HFF-Myc (cell line): ENCODE measurements around the gene INPP5A.
"Not testable (repeated sequence)": the region's sequence is repeated elsewhere in the genome, so short reads cannot be mapped to it uniquely, and the experiment has no call there.

Source experiments
- DNase-seq: peaks from one replicate; pipeline ENCODE4 v3.0.0-alpha.2; 2011; ENCODE audit warnings: low read depth; ENCODE audit errors: extremely low read depth
- H3K4me3 ChIP-seq: replicated peaks from 2 replicates; pipeline ENCODE4 v1.5.1; 2011; ENCODE audit warnings: low read depth, mild to moderate bottlenecking, control low read depth, low read length
- CTCF ChIP-seq: IDR thresholded peaks from 2 replicates; pipeline ENCODE4 v1.5.1; 2012; ENCODE audit warnings: mild to moderate bottlenecking, low read depth, low read length, control low read depth; ENCODE audit errors: missing control alignments

INPP5A gene

GRCh38 chr10:132679217-132679595, 141.6 kb downstream of the INPP5A start:
- H3K4me3 ChIP-seq: no peak overlapping the region
- DNase-seq: no peak
- TF ChIP-seq CTCF: no peak

GRCh38 chr10:132679640-132680039, 142.1 kb downstream of the INPP5A start:
- no peak for TF ChIP-seq CTCF
- H3K4me3 ChIP-seq: no peak overlapping the region
- no peak for DNase-seq

- DNase-seq, H3K4me3 ChIP-seq: not testable (repeated sequence)
Observed at GRCh38 chr10:132680741-132681140, 143.2 kb downstream of the INPP5A start.

- H3K4me3 ChIP-seq: no peak overlapping the region
- DNase-seq: no peak
- no peak for TF ChIP-seq CTCF
Observed at GRCh38 chr10:132681858-132682755, 144.5 kb downstream of the INPP5A start.

GRCh38 chr10:132684164-132684891, 146.7 kb downstream of the INPP5A start:
- DNase-seq: no peak
- no peak for TF ChIP-seq CTCF
- no peak overlapping the region for H3K4me3 ChIP-seq

- TF ChIP-seq CTCF: no peak
- DNase-seq: no peak
- no peak overlapping the region for H3K4me3 ChIP-seq
Observed at GRCh38 chr10:132685101-132685891, 147.7 kb downstream of the INPP5A start.
